ENCODE measurements around the gene CIITA.
"Not testable (repeated sequence)": the region's sequence is repeated elsewhere in the genome, so short reads cannot be mapped to it uniquely, and the experiment has no call there.

Gene CIITA

DNA sequence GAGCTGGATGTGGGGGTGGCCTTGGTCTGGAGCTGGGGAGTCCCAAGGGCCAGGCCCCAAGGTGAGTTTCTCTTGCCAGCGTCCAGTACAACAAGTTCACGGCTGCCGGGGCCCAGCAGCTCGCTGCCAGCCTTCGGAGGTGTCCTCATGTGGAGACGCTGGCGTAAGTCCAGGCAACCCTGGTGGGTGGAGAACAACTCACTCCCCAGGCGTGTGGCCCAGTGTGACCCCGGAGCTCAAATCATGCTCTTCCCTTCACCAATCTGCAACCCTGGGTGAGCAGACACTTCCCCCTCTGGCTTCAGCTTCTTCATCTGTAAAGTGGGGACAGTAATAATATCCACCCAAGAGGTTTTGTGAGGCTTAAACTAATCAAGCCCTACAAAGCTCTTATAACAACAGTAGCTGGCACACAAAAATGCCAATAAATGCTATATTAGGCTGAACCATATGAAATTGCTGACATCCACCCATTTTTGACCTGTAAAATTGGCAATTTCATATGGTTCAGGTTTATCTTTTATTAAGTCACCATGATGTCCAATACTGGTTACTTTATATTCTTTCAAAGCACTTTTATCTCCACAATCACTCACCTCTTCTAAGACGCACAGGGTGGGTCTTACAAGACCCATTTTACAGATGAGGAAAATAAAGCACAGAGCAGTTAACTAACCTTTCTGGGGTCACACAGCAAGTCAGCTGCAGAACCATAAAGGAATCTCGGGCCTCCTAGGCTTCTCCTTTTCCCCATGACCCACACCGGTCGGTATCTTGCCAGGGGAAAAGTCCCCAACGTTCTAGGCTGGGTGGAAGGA lies 45.5 kb downstream of the CIITA start:
- DNase-seq: no peak

DNA sequence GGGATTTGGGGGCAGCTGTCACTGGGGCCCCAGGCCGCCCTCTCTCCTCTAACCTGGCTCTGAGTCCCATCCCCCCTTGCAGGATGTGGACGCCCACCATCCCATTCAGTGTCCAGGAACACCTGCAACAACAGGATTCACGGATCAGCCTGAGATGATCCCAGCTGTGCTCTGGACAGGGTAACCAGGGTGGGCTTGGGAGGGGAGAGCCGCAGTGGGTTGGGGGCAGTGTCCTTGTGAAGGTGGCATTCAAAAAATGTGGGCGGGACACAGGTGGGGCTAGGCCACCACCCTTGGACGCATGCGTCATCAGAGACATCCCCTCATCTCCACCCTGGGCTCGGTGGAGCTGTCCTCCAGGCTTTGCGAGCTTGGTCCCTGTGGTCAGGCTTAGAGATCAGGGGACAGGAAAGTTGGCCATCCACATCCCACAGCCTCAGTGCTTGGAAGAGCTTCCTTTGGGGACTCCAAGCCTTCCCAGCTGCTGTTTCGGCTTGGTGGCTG lies 46.2 kb downstream of the CIITA start:
- DNase-seq: no peak

DNA sequence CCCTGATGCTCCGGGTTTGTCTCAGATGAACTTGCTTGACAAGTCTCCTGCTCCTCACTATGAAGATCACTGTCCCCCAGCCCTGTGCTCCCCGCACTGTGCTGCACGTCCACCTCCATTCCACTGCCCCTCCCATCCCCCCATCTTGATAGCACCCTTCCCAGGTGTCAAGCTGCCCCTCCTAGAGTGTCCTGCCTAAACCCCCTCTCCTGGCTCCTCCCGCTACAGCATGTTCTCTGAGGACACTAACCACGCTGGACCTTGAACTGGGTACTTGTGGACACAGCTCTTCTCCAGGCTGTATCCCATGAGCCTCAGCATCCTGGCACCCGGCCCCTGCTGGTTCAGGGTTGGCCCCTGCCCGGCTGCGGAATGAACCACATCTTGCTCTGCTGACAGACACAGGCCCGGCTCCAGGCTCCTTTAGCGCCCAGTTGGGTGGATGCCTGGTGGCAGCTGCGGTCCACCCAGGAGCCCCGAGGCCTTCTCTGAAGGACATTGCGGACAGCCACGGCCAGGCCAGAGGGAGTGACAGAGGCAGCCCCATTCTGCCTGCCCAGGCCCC lies 46.7 kb downstream of the CIITA start:
- DNase-seq: no peak

DNA sequence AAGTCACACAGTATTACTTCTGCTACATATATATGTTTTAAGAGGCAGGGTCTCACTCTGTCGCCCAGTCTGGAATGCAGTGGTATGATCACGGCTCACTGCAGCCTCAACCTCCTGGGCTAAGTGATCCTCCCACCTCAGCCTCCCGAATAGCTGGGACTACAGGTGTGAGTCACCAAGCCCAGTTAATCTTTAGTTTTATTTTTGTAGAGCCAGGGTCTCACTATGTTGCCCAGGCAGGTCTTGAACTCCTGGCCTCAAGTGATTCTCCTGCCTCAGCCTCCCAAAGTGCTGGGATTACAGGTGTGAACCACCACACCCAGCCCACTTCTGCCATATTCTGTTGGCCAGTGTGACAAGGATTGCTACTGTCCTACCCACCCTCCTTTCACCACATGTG lies 48.3 kb downstream of the CIITA start:
- not testable (repeated sequence) for DNase-seq

DNA sequence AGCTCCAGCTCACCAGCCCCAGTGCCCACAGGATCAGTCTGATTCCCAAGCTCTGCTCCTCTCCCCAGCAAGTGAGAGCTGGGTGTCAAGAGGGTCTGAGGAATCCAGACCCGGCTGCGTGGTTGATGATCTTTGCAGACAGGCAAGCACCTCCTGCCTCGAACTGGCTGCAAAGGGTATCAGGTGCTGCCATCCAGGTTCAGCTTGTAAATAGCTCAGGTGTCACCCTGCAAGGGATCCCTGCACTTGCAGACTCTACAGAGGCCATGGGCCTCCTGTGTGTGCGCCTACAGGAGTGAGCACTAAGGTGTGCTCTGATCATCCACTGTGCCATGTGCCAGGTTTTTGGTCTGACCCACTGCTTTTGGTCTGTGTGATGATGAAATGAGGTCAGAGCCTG lies 49.1 kb downstream of the CIITA start:
- DNase-seq: no peak

DNA sequence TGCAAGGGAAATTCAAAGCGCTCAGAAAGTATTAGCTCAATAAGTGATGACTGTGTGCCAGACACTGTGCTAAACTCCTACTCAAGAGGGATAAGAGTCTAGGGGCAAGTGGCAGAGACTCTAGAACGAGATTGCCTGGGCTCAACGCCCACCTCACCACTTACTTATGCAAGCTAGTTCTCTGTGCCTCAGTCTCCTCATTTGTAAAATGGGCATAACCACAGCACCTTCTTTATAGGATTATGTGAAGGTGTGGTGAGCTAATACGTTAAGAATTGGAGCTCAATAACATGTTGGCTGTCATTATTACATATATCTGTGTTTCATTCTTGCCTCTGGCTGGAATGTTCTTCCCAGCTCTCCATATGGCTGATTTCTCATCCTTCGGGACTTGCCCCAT lies 49.9 kb downstream of the CIITA start:
- no peak for DNase-seq

DNA sequence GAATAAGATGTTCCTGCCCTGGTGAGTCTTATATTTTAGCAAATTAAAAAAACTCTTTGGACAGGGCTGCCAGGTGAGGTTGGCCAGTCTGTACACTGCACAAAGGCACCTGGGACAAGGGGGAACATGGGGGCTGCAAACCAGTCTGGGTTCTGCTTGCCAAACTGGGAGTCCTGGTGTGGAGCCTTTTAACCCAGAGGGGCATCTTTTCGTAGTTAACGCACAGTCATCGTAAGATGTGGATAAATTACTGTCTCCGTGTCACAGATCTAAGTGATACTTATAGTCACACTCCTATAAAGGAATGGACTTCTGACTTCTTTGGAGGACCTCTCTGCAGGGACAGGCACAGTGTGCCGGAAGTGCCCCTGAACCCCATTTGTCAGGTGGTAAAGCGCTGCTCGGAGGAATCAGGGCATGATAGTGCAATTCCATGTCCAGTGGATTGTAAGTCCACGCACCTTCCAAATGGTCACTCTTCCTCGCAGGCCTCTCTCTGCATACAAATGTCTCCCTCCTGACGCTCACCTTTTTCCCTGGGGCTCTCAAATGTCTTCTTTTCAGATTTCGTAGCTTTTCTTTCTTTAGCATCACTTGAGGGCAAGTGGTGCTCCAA lies 50.6 kb downstream of the CIITA start:
- DNase-seq: no peak

DNA sequence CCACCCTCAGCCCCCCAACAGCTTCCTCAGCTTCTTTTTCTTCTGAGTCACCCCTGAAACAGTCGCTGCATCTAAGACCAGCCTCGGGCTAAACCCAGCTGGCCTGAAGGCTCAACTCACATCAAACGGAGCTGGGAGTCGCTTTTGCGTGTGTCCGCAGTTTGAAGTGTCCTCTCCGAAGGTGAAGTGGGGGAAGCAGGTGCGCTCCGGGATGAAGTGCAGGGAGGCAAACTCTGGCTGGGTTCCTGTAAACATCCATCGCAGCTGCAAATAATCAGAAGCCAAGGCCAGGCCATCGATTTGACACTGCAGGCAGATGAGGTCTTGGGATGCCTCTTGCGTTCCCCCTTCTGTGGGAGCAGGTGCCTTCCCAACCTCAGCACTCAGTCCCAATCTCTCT lies 52.1 kb downstream of the CIITA start:
- not testable (repeated sequence) for DNase-seq

DNA sequence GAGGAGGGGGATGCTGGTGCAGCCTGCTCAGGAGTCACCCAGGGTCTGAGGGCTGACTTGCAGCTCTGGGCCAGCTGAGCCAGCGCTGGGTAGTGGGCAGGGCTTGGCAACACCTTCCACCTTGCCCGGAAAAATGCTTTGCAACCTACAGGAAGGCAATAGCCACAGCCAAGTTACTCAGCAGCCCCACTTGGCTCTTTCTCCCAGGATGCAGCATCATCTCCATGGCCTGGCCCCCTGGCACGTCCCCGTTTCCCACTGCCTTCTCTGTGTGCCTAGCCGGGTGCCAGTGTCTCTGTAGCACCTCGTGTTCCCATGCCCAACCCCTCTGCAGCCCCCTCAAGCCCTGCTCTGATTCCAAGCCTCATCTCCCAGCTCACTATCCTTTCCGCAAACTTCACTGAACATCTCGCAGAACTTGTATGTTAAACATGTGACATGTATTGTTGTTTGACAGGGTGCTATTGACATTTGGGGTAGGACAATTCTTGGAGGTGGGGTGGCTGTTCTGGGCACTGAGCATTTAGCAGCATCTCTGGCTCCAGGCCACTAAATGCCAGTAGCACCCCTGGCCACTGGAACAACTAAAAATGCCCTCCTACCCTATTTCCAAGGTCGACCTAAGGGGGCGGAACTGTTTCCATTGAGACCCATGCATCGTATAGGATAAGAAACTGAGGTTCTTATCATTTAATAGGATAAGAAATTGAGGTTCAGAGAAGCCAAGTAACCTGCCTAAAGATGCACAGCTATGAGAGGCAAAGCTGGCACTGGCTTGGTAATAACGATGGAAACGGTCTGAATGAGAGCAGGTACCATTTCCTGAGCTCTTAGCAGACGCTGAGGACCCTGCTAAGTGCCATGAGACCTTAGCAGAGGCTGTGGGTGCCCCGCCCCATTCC lies 53.1 kb downstream of the CIITA start:
- no peak for DNase-seq

DNA sequence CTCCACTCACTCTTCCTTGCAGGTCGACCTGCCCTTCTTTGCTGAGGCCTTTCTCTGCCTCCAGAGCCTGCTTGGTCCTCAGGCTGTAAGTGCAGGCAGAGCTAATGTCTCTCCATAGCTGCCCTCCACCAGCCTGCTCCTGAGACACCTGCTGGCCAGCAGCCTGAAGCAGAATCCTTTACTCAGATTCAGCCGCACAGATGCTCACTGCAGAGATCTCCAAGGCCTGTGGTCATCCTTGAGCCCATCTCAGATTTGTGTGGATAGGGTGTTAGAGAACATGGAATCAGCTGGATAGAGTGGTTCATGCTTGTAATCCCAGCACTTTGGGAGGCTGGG lies 53.7 kb downstream of the CIITA start:
- no peak for DNase-seq

DNA sequence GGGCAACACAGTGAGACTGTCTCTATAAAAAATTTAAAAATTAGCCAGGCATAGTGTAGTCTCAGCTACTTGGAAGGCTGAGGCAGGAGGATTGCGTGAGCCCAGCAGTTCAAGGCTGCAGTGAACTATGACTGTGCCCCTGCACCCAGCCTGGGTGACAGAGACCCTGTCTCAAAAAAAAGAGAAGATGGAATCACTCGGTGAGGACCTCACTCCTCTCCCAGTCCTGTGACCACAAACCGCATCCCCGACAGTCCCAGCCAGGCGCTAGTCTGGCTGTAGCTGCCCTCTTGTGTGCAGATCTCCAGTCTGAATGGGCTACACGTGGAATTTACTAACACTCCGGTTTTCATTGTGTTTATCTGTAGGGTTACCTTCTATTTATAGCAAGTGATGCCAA lies 54.1 kb downstream of the CIITA start:
- DNase-seq: no peak

DNA sequence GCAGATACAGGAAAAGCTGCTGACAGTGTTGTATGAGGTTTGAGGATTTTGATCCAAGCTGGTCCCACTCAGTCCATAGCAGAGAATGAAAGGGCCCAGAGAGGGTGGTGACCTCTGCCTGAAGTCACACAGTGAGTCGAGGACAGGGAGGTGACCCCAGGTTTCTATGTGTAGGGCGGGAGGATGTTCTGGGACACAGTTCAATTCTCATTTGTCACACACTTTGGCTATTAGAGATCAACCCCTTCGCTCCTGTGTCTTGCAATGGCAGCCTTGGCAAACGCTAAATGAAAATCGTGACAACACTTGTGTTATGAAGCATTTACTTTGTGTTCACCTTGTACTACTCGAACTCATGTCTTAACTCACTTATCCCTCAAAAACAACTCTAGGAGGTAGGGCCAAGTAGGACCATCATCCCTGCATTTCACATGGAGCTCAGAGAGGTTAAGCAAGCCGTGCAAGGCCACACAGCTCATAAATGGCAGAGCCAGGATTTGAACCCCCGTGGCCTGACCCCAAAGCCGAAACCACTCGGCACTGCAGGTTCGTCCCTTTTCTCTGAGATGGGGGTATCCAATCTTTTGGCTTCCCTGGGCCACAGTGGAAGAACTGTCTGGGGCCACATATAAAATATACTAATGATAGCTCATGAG lies 55.1 kb downstream of the CIITA start:
- DNase-seq: no peak

DNA sequence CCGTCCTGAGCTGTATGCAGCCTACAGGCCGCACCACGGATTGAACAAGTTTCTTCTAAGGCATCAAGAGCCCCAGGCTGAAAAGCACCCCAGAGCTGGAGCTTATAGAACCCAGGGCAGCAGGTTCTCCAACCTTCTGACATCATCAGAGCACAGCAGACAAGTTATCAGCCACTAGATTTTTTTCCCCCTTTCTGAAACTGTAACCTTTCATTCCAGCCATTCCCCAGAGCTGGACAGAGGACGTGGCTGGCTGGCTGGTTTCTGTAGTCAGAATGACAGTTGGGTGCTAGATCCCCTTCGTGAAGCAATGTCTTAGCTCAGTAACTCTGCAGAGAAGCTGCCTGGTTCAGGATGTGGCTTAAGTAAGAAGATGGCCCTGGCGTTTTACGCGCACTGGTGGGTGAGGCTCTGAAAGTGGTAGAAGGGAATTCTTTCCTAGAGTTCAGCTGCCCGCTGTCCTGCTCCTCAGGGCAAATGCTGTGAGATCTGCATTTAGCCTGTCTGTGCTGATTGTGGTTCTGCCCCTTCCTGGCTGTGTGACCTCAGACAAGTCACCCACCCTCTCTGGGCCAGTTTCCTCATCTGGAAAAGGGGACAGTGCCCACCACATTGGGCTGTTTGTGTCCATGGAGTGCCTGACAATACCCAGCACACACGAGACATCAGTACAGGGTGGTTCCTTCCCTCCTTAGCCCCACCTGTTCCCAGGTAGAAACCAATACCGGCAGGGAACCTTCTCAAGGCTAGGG lies 56.1 kb downstream of the CIITA start:
- DNase-seq: no peak

DNA sequence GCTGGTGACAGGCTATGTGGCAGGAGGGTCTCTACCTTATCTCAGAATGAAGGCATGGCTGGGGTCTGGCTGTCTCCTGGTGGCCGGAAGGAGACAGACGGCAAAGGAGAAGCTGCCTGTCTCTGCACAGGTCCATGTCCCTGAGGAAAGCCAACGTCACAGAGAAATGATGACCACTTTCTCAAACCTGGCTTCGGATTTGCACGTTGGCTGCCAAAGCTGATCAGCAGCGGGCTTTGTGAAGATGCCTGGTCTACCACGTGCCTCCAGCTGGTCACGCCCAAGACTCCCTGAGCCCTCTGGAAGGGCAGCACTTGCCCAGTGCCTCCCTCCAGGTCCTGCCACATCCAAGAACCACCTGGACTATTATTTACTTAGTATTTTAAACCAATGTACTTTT lies 56.9 kb downstream of the CIITA start:
- no peak for DNase-seq

DNA sequence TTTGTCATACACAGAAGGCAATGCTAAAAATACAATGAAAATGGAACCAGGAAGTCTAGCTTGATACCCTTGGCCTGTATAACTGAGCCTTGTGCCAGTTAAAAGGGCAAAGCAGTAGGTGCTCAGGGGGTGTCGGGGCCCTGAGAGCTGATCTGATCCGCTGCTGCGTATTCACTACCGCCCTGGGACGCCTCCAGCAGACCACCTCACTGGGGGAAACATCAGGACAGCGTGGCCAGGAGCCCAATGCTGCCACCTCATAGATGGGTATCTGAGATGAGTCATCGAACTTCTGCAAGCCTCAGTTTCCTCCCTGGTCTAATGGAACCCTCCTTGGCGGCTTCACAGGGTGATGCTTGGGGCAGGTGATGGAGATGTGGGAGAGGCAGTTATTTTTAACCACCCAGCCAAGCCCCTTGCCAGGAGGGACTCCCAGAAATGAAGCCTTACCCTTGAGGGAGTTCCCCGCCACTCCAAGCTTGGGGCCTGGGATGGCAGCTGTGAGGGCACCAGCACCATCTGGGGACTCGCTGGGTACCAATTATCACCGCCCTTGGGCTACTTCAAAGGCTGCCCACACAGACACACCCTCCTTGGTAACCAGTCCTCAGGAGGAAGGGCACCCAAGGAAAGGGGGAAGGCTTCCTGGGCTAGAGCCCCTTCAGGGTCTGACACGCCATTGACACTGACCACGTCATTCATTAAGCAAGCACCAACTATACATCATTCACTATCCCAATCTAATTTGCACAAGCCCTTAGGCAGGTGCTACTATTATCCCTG lies 57.5 kb downstream of the CIITA start:
- no peak for DNase-seq

DNA sequence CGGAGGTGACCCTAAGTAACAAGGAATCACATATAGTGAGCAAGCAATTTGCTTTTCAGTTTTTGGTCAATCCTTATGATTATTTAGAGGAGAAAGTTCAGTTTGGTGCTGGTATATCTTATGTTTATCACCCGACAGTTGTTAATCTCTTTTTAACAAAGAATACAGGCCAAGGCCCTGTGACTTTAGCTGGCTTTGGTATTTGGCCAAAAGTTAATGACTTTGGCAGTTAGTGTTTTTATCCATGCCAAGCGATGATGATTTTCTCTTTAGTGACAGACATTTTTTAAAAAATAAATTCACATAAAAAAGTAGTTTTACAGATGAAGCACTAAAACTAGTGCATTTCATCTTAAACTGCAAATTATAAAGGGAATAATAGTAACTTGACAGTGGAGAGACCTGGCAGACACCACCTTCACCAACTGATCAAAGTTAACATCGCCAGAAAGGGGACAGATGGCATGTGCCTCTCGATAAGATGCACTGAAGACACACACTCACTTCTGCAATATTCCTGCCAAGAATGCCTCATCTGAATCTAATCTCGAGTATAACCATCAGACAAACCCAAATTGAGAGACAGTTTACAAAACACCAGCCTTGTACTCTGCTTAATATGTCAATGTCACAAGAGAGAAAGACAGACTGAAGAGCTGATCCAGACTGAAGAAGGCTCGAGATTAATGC lies 58.4 kb downstream of the CIITA start:
- no peak for DNase-seq

DNA sequence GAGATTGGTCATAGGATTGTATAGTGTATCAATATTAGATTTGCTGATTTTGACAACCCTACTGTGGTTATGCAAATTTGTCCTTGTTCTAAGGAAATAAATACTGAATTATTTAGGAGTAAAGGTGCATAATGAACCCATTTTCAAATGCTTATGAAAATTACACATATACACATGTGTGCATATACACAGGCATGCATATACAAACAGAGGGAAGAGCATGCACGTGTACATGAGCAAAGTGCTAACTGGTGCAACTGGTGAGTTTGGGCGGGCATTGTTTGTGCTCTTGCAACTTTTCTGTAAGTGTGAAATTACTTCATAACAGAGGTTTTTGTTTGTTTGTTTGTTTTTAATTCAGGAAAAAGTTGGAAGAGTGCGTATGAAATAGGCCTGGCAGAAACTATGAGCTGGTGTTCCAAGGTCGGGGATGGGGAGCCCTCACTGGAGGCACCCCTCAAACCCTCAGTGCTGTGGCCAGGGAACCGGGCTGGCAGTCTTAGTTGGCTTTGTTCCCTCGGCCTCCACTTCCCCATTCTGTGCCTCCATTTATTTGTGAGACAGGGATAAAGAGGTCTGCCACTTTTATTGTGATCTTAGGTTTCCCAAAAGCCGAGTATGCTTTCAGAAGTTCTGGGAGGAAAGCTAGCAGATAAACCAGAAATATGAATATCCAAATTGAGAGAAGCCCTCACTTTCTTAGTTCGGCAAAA lies 59.4 kb downstream of the CIITA start:
- no peak for DNase-seq

DNA sequence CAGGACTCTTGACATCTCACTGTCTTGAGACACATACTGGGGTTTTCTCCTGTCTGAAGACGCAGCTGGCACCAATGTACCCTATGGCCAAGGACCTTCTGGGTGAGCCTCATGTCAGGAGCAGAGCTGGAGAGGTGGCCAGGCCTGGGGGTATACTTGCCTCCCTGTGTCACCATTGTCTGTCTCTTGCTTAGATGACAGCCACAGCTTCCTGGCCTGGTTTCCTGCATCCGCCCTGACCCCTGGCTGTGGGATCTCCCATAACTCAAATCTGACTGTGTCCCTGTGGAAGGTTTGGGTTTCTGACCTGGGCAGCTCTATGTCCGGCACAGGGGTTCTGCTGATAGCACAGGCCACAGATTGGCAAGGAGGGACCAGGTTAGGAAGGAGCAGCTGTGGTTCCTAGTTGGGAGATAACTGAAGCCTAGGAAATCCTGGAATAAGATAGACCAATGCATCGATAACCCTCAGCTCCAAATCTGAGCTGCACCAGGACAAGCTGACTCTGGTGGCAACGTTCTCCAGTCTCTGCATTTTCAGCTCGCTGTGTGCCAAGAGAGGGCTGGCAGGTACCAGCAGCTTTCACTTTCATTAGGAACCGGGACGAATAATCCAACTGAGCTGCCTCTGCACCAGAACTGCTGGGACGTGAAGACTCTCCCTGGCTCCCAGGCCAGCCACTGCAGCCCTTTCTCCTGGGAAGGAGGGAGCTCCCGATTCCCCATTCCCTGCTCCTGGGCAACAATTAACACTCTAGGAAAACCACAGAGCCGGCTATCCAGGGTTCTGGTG lies 60.3 kb downstream of the CIITA start:
- no peak for DNase-seq

DNA sequence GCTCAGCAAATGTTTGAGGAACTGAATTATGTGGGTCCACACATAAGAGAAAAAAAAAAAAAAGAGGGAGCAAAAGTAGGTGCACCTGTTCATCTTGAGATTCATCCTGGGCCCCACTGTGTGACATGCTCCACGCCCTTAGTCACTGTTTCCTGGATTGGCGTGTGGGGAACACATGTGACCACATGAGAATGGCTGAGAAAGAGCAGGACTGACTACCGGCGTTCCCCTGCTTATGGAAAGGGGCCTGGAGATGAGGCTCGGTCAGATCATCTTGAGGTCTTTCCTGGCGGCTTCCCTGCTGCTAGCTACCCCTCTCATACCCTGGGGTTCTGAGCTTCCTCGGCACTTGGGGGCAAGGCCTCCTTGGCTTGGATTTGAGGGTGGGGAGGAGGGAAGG lies 61.3 kb downstream of the CIITA start:
- DNase-seq: no peak
